DND-41 (cell line): Measurements from ENCODE around the gene DDO.

Source experiments
- ATAC-seq: fragments of 200-7000 bp; cut with Tn5 transposase; 3 replicates; pipeline ENCODE4 v1.9.1; 2021; ENCODE audit warnings: low read depth; ENCODE audit not compliant: insufficient read depth
- DNase-seq: peaks from one replicate; pipeline ENCODE4 v3.0.0-alpha.2; 2020
- H2AFZ ChIP-seq: 2 replicates; pipeline ENCODE4 v1.6.0; 2012; ENCODE audit warnings: low read depth, low read length
- H3K27ac ChIP-seq: 2 replicates; pipeline ENCODE4 v1.5.1; 2012; ENCODE audit warnings: low read length, inconsistent platforms
- H3K27me3 ChIP-seq: fragments of 200-600 bp; sonication (generic); 2 replicates; pipeline ENCODE4 v1.6.0; 2012; ENCODE audit warnings: low read length, mild to moderate bottlenecking, inconsistent platforms; ENCODE audit not compliant: insufficient read depth, poor library complexity
- H3K36me3 ChIP-seq: 2 replicates; pipeline ENCODE4 v1.5.1; 2012; ENCODE audit warnings: low read length, inconsistent platforms; ENCODE audit not compliant: insufficient read depth
- H3K4me1 ChIP-seq: 2 replicates; pipeline ENCODE4 v1.5.1; 2012; ENCODE audit warnings: mild to moderate bottlenecking, low read length; ENCODE audit not compliant: insufficient read depth
- H3K4me2 ChIP-seq: 2 replicates; pipeline ENCODE4 v1.6.0; 2012; ENCODE audit warnings: mild to moderate bottlenecking, moderate library complexity, low read length, inconsistent platforms; ENCODE audit not compliant: insufficient read depth
- H3K4me3 ChIP-seq, 2 experiments: fragments of 200-600 bp in 1 of 2; shearing (Covaris generic) in 1 of 2; 2 replicates each; pipeline ENCODE4 v1.5.1; 2012 to 2016; ENCODE audit warnings: inconsistent platforms in 2 of 2, low read length in 2 of 2, mild to moderate bottlenecking in 2 of 2, low read depth in 1 of 2, moderate library complexity in 1 of 2
- H3K79me2 ChIP-seq: 2 replicates; pipeline ENCODE4 v1.6.0; 2012; ENCODE audit warnings: low read length, inconsistent platforms; ENCODE audit not compliant: insufficient read depth
- H3K9ac ChIP-seq: 2 replicates; pipeline ENCODE4 v1.6.0; 2012; ENCODE audit warnings: low read depth, mild to moderate bottlenecking, inconsistent platforms, low read length, moderate library complexity
- H3K9me3 ChIP-seq: 2 replicates; pipeline ENCODE4 v1.5.1; 2012; ENCODE audit warnings: low read length, moderate library complexity, mild to moderate bottlenecking, inconsistent platforms; ENCODE audit not compliant: insufficient read depth, severe bottlenecking
- H4K20me1 ChIP-seq: 2 replicates; pipeline ENCODE4 v1.6.0; 2012; ENCODE audit warnings: low read length; ENCODE audit not compliant: insufficient read depth
- EZH2 ChIP-seq: IDR thresholded peaks from 3 replicates; pipeline ENCODE4 v1.6.1; 2012; ENCODE audit warnings: borderline replicate concordance, low read depth, mild to moderate bottlenecking, moderate library complexity, low read length, inconsistent platforms; ENCODE audit not compliant: severe bottlenecking
- TF ChIP-seq, protein P1 (sequence below): IDR thresholded peaks from 2 replicates; pipeline ENCODE4 v1.5.1; 2012; ENCODE audit warnings: borderline replicate concordance, low read length, moderate library complexity, mild to moderate bottlenecking; ENCODE audit not compliant: poor library complexity, severe bottlenecking; ENCODE audit errors: extremely low read depth

DDO gene

GRCh38 chr6:110395221-110395620 is 20.2 kb downstream of the DDO start:
- Histone ChIP-seq H3K27ac (no peak overlapping the region), H3K4me2 (no peak overlapping the region), H2AFZ (no peak overlapping the region), H3K9me3 (no peaks in the 10 kb centered on the region), H3K4me3 (no peak overlapping the region), H3K27me3 (no peaks in the 10 kb centered on the region), H3K9ac (no peak overlapping the region), H3K36me3 (no peaks in the 10 kb centered on the region), H4K20me1 (no peaks in the 10 kb centered on the region), H3K4me1 (no peaks in the 10 kb centered on the region), H3K79me2 (no peaks in the 10 kb centered on the region)
- DNase-seq (no peak), ATAC-seq (no peak)
- TF ChIP-seq EZH2, result no peak
- TF ChIP-seq, protein P1, sequence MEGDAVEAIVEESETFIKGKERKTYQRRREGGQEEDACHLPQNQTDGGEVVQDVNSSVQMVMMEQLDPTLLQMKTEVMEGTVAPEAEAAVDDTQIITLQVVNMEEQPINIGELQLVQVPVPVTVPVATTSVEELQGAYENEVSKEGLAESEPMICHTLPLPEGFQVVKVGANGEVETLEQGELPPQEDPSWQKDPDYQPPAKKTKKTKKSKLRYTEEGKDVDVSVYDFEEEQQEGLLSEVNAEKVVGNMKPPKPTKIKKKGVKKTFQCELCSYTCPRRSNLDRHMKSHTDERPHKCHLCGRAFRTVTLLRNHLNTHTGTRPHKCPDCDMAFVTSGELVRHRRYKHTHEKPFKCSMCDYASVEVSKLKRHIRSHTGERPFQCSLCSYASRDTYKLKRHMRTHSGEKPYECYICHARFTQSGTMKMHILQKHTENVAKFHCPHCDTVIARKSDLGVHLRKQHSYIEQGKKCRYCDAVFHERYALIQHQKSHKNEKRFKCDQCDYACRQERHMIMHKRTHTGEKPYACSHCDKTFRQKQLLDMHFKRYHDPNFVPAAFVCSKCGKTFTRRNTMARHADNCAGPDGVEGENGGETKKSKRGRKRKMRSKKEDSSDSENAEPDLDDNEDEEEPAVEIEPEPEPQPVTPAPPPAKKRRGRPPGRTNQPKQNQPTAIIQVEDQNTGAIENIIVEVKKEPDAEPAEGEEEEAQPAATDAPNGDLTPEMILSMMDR, result no peak

DNA sequence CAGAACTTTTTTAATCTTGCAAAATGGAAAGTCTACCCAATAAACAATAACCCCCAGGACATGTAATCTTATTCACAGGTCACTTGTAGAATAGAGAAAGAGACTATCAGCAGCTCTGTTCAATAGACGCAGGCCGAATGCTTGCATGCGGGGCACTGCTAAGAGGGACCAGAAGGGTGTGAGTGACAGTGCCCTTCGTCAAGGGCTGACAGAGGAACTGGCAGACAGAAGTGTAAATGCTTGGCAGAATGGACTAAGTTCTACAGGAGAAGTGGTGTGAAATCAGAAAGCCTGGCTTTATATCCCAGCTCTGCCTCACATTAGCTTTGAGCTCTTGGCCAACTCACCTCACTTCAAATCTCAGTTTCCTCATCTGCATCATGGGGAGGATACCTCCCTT is 21.0 kb downstream of the DDO start:
- Histone ChIP-seq H3K4me1 (no peaks in the 10 kb centered on the region), H3K4me2 (no peak overlapping the region), H3K27me3 (no peaks in the 10 kb centered on the region), H3K27ac (no peak overlapping the region), H2AFZ (no peak overlapping the region), H3K4me3 (no peak overlapping the region), H3K79me2 (no peaks in the 10 kb centered on the region), H3K9ac (no peak overlapping the region), H3K36me3 (no peaks in the 10 kb centered on the region), H3K9me3 (no peaks in the 10 kb centered on the region), H4K20me1 (no peaks in the 10 kb centered on the region)
- ATAC-seq (no peak), DNase-seq (no peak)
- TF ChIP-seq, protein P1, result no peak
- no peak for TF ChIP-seq EZH2

DNA sequence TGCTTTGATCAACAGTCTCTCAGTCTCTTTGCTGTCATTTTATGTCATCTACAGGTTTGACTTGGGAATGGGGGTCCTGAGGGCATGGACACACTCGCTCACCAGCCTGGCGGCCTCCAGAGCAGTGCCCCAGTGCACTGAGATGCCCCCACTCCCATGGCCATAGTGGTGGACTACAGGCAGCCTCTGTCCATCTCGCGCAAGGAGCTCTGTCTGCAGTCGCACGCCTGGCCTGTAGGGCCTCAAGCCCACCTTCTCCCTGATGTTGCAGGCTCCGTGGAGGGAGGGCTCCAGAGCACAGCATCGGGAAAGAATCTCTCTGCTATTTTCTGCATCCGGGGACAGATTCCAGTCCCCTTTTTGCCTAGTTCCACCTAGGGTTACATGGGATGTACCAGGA is 22.6 kb downstream of the DDO start:
- DNase-seq (no peak), ATAC-seq (no peak)
- no peaks in the 10 kb centered on the region for H4K20me1 ChIP-seq
- no peak overlapping the region for H3K4me3 ChIP-seq
- H3K27me3 ChIP-seq, result peaks cover 2% of the 10 kb centered on the region
- no peaks in the 10 kb centered on the region for H3K79me2 ChIP-seq
- no peak overlapping the region for H3K4me2 ChIP-seq
- no peaks in the 10 kb centered on the region for H3K4me1 ChIP-seq
- no peak for TF ChIP-seq EZH2
- TF ChIP-seq, protein P1, result no peak
- no peak overlapping the region for H2AFZ ChIP-seq
- H3K9me3 ChIP-seq, result no peaks in the 10 kb centered on the region
- no peaks in the 10 kb centered on the region for H3K36me3 ChIP-seq
- no peak overlapping the region for H3K9ac ChIP-seq
- H3K27ac ChIP-seq, result no peak overlapping the region

DNA sequence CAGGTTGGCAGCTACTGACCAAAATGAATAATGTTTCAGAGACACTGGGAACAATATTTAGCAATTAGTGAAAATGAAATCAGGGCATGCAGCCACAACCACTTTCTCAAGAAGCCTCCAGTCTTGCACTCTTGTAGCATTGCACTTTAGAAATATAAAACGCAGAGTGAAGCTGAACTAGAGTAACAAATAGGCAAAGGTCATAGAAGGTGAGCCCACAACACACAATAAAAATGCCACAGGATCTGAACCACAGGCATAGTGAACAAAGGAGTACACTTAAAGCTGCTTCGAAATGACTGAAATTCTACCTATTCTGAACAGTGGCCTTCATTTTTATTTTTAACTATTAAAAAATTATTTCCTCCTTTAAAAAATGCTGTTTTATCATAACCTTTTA is 25.0 kb downstream of the DDO start:
- Histone ChIP-seq H3K9ac (no peak overlapping the region), H3K27ac (no peak overlapping the region), H3K4me3 (no peak overlapping the region), H2AFZ (no peak overlapping the region), H3K79me2 (no peaks in the 10 kb centered on the region), H3K27me3 (peaks cover 2% of the 10 kb centered on the region), H3K9me3 (no peaks in the 10 kb centered on the region), H3K4me2 (no peak overlapping the region), H4K20me1 (no peaks in the 10 kb centered on the region), H3K36me3 (no peaks in the 10 kb centered on the region), H3K4me1 (no peaks in the 10 kb centered on the region)
- TF ChIP-seq EZH2, result no peak
- TF ChIP-seq, protein P1, result no peak
- DNase-seq, result no peak
- ATAC-seq, result peak; percentile 35; the same call in 1 of the 3 replicates
